ENCODE results near the gene CDKL1. TPM values are rescaled to one million over a fixed set of nuclear protein-coding genes. Genes with fewer than 3 reads are reported as not detected.

The CDKL1 gene
- polyA plus RNA-seq, 2 of the 4 experiments (the other 2 are of a cell fraction), result 10.2 to 11.0 TPM

GRCh38 chr14:50400461-50400860 lies 3.8 kb upstream of the CDKL1 start:
- no peak overlapping the region for H3K27ac ChIP-seq
- H3K4me3 ChIP-seq, result no peak overlapping the region
- H3K4me1 ChIP-seq, result peaks cover 14% of the 10 kb centered on the region
- CTCF ChIA-PET, result interaction anchor here (0.6 to 3.1 kb wide), 3 partner anchors 9 to 80 kb away, joined by 3 to 11 read pairs (median 3); no protein-coding TSS in a partner anchor
- no peaks in the 10 kb centered on the region for H3K9me3 ChIP-seq
- no peak for ATAC-seq
- FAIRE-seq, result no peak
- no peak overlapping the region for H3K4me2 ChIP-seq
- no peak for DNase-seq (ENCODE audit: low read depth in 1 of 2, low spot score in 1 of 2)
- 97% methylated on average over 2 of the region's 2 CpGs for WGBS (ENCODE audit: missing lambda C conversion rate)
- TF ChIP-seq JUNB (IDR thresholded peaks at IDR 0.05) (no peak), RNF2 (IDR thresholded peaks at IDR 0.05; ENCODE audit: borderline replicate concordance, low read depth) (no peak), NR3C1 (IDR thresholded peaks at IDR 0.05) (no peak), GATA3 (IDR thresholded peaks at IDR 0.05; ENCODE audit: borderline replicate concordance) (no peak), KDM1A (IDR thresholded peaks at IDR 0.05; ENCODE audit: low read depth) (no peak), ZNF302 (CRISPR knock-in tag; IDR thresholded peaks at IDR 0.05) (no peak), EHMT2 (IDR thresholded peaks at IDR 0.05; ENCODE audit: low read depth) (no peak), PHF8 (IDR thresholded peaks at IDR 0.05; ENCODE audit: borderline replicate concordance, low read depth) (no peak)
- TF ChIP-seq, protein P1, sequence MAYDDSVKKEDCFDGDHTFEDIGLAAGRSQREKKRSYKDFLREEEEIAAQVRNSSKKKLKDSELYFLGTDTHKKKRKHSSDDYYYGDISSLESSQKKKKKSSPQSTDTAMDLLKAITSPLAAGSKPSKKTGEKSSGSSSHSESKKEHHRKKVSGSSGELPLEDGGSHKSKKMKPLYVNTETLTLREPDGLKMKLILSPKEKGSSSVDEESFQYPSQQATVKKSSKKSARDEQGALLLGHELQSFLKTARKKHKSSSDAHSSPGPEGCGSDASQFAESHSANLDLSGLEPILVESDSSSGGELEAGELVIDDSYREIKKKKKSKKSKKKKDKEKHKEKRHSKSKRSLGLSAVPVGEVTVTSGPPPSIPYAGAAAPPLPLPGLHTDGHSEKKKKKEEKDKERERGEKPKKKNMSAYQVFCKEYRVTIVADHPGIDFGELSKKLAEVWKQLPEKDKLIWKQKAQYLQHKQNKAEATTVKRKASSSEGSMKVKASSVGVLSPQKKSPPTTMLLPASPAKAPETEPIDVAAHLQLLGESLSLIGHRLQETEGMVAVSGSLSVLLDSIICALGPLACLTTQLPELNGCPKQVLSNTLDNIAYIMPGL (CRISPR knock-in tag; IDR thresholded peaks at IDR 0.05; ENCODE audit: borderline replicate concordance), result no peak
- TF ChIP-seq, protein P2, sequence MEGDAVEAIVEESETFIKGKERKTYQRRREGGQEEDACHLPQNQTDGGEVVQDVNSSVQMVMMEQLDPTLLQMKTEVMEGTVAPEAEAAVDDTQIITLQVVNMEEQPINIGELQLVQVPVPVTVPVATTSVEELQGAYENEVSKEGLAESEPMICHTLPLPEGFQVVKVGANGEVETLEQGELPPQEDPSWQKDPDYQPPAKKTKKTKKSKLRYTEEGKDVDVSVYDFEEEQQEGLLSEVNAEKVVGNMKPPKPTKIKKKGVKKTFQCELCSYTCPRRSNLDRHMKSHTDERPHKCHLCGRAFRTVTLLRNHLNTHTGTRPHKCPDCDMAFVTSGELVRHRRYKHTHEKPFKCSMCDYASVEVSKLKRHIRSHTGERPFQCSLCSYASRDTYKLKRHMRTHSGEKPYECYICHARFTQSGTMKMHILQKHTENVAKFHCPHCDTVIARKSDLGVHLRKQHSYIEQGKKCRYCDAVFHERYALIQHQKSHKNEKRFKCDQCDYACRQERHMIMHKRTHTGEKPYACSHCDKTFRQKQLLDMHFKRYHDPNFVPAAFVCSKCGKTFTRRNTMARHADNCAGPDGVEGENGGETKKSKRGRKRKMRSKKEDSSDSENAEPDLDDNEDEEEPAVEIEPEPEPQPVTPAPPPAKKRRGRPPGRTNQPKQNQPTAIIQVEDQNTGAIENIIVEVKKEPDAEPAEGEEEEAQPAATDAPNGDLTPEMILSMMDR (IDR thresholded peaks at IDR 0.05), result no peak
- POLR2A ChIA-PET, result interaction anchor here (0.9 to 1.3 kb wide), 2 partner anchors 11 to 88 kb away, joined by 3 to 4 read pairs; partner anchors contain the start of genes DMAC2L and L2HGDH

GRCh38 chr14:50399251-50400032 lies 2.8 kb upstream of the CDKL1 start:
- WGBS (ENCODE audit: missing lambda C conversion rate), result 74% methylated on average over 6 of the region's 6 CpGs
- FAIRE-seq (no peak), ATAC-seq (no peak), DNase-seq (ENCODE audit: low read depth in 1 of 2, low spot score in 1 of 2) (peak; percentile 22 to 24)
- POLR2A ChIA-PET, result no interaction called here
- H3K4me3 ChIP-seq, result no peak overlapping the region
- CTCF ChIA-PET, result interaction anchor here (1.3 to 3.1 kb wide), 2 partner anchors 37 to 79 kb away, joined by 3 to 11 read pairs; no protein-coding TSS in a partner anchor
- no peak overlapping the region for H3K27ac ChIP-seq
- H3K4me1 ChIP-seq, result peaks cover 14% of the 10 kb centered on the region
- H3K4me2 ChIP-seq, result no peak overlapping the region
- TF ChIP-seq GATA3 (IDR thresholded peaks at IDR 0.05; ENCODE audit: borderline replicate concordance), result no peak
- no peak for TF ChIP-seq EHF (CRISPR knock-in tag; IDR thresholded peaks at IDR 0.05)
- no peak for TF ChIP-seq KDM1A (IDR thresholded peaks at IDR 0.05; ENCODE audit: low read depth)
- TF ChIP-seq EHMT2 (IDR thresholded peaks at IDR 0.05; ENCODE audit: low read depth), result no peak
- TF ChIP-seq TP53 (CRISPR knock-in tag; IDR thresholded peaks at IDR 0.05), result no peak
- no peak for TF ChIP-seq HDAC2 (IDR thresholded peaks at IDR 0.05)
- TF ChIP-seq REST (IDR thresholded peaks at IDR 0.05), result no peak
- H3K9me3 ChIP-seq, result no peaks in the 10 kb centered on the region
